ENCODE measurements around the gene POLA1.

DNA sequence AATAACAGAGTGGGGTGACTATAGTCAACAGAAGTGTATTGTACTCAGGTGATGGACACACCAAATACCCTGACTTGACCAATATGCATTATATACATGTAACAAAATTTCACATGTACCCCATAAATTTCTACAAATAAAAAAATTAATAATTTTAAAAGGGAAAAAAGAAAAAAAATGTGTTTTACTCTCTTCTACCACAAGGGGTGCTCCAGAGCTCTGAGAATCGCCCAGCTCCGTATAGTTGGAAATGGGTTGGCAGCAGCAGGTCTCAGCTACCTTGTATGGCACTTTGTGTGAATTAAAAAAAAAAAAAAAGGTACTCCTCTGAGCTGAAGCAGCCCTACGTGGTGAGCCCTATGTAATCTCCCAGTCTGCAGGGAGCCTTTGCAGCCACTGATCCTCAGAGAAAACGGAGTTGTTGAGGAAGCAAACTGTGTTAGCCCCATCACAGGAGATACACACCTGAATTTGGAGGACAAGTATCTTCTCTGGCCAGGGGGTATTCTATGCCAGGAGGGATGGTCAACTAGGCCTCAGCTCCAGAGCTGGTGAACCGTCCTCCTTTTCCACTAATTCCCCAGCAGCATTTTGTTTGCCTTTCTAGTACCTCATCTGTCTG lies 17.2 kb upstream of the POLA1 start:
- TF ChIP-seq BACH2 (CRISPR knock-in tag; IDR thresholded peaks at IDR 0.05; ENCODE audit: borderline replicate concordance) (no peak), ZFP3 (CRISPR knock-in tag; IDR thresholded peaks at IDR 0.05) (no peak)
